HepG2 (cell line): ENCODE measurements around the gene LRRC45. TPM values are rescaled to one million over a fixed set of nuclear protein-coding genes. Genes with fewer than 3 reads are reported as not detected.

Experiments
- CEBPB ChIP-seq: IDR thresholded peaks from 2 replicates; pipeline ENCODE4 v1.6.1; 2011; ENCODE audit warnings: low read depth, low read length, improper control_type of control experiment, borderline replicate concordance
- FOXA1 ChIP-seq, 2 experiments: fragments of 450-650 bp in 1 of 2; sonication (generic) in 1 of 2; formaldehyde crosslinking in 1 of 2; IDR thresholded peaks; 2 replicates each; pipeline versions ENCODE4 v1.4.0 to v1.6.1; 2016 to 2020; ENCODE audit warnings: missing genetic modification reagents in 1 of 2
- HCFC1 ChIP-seq: fragments of 150-350 bp; IDR thresholded peaks from 2 replicates; pipeline ENCODE4 v1.6.1; 2014; ENCODE audit warnings: low read depth, low read length
- HHEX ChIP-seq: IDR thresholded peaks from 2 replicates; pipeline ENCODE4 v1.6.1; 2016; ENCODE audit warnings: control low read depth
- KAT2B ChIP-seq: fragments of 150-350 bp; IDR thresholded peaks from 2 replicates; pipeline ENCODE4 v1.6.1; 2014; ENCODE audit warnings: low read depth, low read length, borderline replicate concordance
- polyA plus RNA-seq, 8 experiments: library from polyadenylated mRNA; depleted of rRNA in 3 of 8; stranded (reverse) in 7 of 8; unstranded in 1 of 8; fragments of >200 nt; fragmentation: Illumina TruSeq in 4 of 8; extraction: Trizol in 4 of 8; gene quantifications; 2 replicates each; pipeline versions ENCODE4 v1.2.1 to v1.2.3, GENCODE V29; 2011 to 2016; ENCODE audit warnings: low read depth in 4 of 8, missing spikeins in 1 of 8, mixed read lengths in 1 of 8; ENCODE audit not compliant: insufficient read depth in 1 of 8
- total RNA-seq, 5 experiments: library from RNA; depleted of rRNA; stranded (reverse); fragments of >200 nt; fragmentation: Illumina TruSeq; extraction: Trizol; gene quantifications; 2 replicates each; pipeline ENCODE4 v1.2.3, GENCODE V29; 2016; ENCODE audit warnings: low read depth in 1 of 5
- TF ChIP-seq, protein P1 (sequence below): sonication (generic); formaldehyde crosslinking; IDR thresholded peaks from 2 replicates; pipeline ENCODE4 v1.8.1; 2022; ENCODE audit warnings: low read depth, mild to moderate bottlenecking, missing genetic modification reagents
- TF ChIP-seq, protein P2 (sequence below): sonication (generic); formaldehyde crosslinking; IDR thresholded peaks from 2 replicates; pipeline ENCODE4 v1.8.0; 2022; ENCODE audit warnings: mild to moderate bottlenecking, missing genetic modification reagents, borderline replicate concordance
- TF ChIP-seq, protein P3 (sequence below): sonication (generic); formaldehyde crosslinking; IDR thresholded peaks from 2 replicates; pipeline ENCODE4 v1.8.1; 2023; ENCODE audit warnings: mild to moderate bottlenecking, inconsistent platforms, moderate library complexity, missing genetic modification reagents, borderline replicate concordance
- TF ChIP-seq, protein P4 (sequence below): sonication (generic); formaldehyde crosslinking; IDR thresholded peaks from 2 replicates; pipeline ENCODE4 v1.9.0; 2021; ENCODE audit warnings: missing genetic modification reagents, borderline replicate concordance
- TF ChIP-seq, protein P5 (sequence below): sonication (generic); formaldehyde crosslinking; IDR thresholded peaks from 2 replicates; pipeline ENCODE4 v1.8.0; 2022; ENCODE audit warnings: missing genetic modification reagents, mild to moderate bottlenecking, moderate library complexity, borderline replicate concordance
- TF ChIP-seq, protein P6 (sequence below): sonication (generic); formaldehyde crosslinking; IDR thresholded peaks from 2 replicates; pipeline ENCODE4 v1.4.0; 2020; ENCODE audit warnings: missing genetic modification reagents, borderline replicate concordance

The LRRC45 gene
- total and polyA plus RNA-seq, 2 of the 13 experiments (the other 11 are each of a cell fraction or from before 2014, with no cell fraction given): 11.6 to 48.1 TPM

DNA sequence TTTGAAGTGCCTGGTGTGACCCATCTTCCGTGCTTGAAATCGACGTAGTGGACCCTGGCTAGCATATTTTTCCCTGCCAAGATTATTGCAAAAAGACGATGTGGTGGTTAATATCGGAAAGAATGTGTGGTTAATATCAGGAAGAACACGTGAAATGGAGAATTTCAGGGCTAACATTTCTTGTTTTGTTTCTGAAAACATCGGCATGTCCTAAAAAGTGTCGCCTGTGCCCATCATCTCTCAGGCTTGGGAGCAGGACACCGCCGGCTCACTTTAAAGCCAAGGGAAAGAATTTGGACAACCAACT is 14.7 kb downstream of the LRRC45 start (continued):
- TF ChIP-seq, protein P1, sequence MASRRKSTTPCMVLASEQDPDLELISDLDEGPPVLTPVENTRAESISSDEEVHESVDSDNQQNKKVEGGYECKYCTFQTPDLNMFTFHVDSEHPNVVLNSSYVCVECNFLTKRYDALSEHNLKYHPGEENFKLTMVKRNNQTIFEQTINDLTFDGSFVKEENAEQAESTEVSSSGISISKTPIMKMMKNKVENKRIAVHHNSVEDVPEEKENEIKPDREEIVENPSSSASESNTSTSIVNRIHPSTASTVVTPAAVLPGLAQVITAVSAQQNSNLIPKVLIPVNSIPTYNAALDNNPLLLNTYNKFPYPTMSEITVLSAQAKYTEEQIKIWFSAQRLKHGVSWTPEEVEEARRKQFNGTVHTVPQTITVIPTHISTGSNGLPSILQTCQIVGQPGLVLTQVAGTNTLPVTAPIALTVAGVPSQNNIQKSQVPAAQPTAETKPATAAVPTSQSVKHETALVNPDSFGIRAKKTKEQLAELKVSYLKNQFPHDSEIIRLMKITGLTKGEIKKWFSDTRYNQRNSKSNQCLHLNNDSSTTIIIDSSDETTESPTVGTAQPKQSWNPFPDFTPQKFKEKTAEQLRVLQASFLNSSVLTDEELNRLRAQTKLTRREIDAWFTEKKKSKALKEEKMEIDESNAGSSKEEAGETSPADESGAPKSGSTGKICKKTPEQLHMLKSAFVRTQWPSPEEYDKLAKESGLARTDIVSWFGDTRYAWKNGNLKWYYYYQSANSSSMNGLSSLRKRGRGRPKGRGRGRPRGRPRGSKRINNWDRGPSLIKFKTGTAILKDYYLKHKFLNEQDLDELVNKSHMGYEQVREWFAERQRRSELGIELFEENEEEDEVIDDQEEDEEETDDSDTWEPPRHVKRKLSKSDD (CRISPR knock-in tag): no peak
- TF ChIP-seq HCFC1 (no peak), KAT2B (no peak), HHEX (CRISPR knock-in tag) (no peak), FOXA1 (IDR thresholded peaks at IDR 0.05) (no peak), FOXA1 (CRISPR knock-in tag; IDR thresholded peaks at IDR 0.05) (no peak), CEBPB (no peak)
- TF ChIP-seq, protein P2, sequence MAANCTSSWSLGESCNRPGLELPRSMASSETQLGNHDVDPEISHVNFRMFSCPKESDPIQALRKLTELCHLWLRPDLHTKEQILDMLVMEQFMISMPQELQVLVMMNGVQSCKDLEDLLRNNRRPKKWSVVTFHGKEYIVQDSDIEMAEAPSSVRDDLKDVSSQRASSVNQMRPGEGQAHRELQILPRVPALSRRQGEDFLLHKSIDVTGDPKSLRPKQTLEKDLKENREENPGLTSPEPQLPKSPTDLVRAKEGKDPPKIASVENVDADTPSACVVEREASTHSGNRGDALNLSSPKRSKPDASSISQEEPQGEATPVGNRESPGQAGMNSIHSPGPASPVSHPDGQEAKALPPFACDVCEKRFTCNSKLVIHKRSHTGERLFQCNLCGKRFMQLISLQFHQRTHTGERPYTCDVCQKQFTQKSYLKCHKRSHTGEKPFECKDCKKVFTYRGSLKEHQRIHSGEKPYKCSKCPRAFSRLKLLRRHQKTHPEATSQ (CRISPR knock-in tag): no peak
- TF ChIP-seq, protein P3, sequence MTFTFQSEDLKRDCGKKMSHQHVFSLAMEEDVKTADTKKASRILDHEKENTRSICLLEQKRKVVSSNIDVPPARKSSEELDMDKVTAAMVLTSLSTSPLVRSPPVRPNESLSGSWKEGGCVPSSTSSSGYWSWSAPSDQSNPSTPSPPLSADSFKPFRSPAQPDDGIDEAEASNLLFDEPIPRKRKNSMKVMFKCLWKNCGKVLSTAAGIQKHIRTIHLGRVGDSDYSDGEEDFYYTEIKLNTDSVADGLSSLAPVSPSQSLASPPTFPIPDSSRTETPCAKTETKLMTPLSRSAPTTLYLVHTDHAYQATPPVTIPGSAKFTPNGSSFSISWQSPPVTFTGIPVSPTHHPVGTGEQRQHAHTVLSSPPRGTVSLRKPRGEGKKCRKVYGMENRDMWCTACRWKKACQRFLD (CRISPR knock-in tag): no peak
- TF ChIP-seq, protein P4, sequence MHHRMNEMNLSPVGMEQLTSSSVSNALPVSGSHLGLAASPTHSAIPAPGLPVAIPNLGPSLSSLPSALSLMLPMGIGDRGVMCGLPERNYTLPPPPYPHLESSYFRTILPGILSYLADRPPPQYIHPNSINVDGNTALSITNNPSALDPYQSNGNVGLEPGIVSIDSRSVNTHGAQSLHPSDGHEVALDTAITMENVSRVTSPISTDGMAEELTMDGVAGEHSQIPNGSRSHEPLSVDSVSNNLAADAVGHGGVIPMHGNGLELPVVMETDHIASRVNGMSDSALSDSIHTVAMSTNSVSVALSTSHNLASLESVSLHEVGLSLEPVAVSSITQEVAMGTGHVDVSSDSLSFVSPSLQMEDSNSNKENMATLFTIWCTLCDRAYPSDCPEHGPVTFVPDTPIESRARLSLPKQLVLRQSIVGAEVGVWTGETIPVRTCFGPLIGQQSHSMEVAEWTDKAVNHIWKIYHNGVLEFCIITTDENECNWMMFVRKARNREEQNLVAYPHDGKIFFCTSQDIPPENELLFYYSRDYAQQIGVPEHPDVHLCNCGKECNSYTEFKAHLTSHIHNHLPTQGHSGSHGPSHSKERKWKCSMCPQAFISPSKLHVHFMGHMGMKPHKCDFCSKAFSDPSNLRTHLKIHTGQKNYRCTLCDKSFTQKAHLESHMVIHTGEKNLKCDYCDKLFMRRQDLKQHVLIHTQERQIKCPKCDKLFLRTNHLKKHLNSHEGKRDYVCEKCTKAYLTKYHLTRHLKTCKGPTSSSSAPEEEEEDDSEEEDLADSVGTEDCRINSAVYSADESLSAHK: no peak
- TF ChIP-seq, protein P5, sequence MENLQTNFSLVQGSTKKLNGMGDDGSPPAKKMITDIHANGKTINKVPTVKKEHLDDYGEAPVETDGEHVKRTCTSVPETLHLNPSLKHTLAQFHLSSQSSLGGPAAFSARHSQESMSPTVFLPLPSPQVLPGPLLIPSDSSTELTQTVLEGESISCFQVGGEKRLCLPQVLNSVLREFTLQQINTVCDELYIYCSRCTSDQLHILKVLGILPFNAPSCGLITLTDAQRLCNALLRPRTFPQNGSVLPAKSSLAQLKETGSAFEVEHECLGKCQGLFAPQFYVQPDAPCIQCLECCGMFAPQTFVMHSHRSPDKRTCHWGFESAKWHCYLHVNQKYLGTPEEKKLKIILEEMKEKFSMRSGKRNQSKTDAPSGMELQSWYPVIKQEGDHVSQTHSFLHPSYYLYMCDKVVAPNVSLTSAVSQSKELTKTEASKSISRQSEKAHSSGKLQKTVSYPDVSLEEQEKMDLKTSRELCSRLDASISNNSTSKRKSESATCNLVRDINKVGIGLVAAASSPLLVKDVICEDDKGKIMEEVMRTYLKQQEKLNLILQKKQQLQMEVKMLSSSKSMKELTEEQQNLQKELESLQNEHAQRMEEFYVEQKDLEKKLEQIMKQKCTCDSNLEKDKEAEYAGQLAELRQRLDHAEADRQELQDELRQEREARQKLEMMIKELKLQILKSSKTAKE: no peak
- TF ChIP-seq, protein P6, sequence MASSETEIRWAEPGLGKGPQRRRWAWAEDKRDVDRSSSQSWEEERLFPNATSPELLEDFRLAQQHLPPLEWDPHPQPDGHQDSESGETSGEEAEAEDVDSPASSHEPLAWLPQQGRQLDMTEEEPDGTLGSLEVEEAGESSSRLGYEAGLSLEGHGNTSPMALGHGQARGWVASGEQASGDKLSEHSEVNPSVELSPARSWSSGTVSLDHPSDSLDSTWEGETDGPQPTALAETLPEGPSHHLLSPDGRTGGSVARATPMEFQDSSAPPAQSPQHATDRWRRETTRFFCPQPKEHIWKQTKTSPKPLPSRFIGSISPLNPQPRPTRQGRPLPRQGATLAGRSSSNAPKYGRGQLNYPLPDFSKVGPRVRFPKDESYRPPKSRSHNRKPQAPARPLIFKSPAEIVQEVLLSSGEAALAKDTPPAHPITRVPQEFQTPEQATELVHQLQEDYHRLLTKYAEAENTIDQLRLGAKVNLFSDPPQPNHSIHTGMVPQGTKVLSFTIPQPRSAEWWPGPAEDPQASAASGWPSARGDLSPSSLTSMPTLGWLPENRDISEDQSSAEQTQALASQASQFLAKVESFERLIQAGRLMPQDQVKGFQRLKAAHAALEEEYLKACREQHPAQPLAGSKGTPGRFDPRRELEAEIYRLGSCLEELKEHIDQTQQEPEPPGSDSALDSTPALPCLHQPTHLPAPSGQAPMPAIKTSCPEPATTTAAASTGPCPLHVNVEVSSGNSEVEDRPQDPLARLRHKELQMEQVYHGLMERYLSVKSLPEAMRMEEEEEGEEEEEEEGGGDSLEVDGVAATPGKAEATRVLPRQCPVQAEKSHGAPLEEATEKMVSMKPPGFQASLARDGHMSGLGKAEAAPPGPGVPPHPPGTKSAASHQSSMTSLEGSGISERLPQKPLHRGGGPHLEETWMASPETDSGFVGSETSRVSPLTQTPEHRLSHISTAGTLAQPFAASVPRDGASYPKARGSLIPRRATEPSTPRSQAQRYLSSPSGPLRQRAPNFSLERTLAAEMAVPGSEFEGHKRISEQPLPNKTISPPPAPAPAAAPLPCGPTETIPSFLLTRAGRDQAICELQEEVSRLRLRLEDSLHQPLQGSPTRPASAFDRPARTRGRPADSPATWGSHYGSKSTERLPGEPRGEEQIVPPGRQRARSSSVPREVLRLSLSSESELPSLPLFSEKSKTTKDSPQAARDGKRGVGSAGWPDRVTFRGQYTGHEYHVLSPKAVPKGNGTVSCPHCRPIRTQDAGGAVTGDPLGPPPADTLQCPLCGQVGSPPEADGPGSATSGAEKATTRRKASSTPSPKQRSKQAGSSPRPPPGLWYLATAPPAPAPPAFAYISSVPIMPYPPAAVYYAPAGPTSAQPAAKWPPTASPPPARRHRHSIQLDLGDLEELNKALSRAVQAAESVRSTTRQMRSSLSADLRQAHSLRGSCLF: no peak
